Activated effector memory CD4-positive, alpha-beta T cell treated with Interleukin-2 at 50 U/mL for 16 hours (primary cell): Measurements from ENCODE around the gene UGT1A3.

Experiments used
- DNase-seq: peaks from one replicate; pipeline ENCODE4 v3.0.0-alpha.2; 2020

The UGT1A3 gene

GRCh38 chr2:233798335-233799086 is 69.7 kb downstream of the UGT1A3 start:
- no peak for DNase-seq

- no peak for DNase-seq
Measured at GRCh38 chr2:233799087-233799665, 70.3 kb downstream of the UGT1A3 start.

GRCh38 chr2:233799716-233800115 is 70.9 kb downstream of the UGT1A3 start:
- no peak for DNase-seq

- no peak for DNase-seq
Measured at GRCh38 chr2:233800208-233800607, 71.4 kb downstream of the UGT1A3 start.

GRCh38 chr2:233801357-233802131 is 72.7 kb downstream of the UGT1A3 start:
- no peak for DNase-seq

GRCh38 chr2:233802132-233802815 is 73.4 kb downstream of the UGT1A3 start:
- no peak for DNase-seq

GRCh38 chr2:233803292-233803911 is 74.6 kb downstream of the UGT1A3 start:
- DNase-seq, result no peak

- no peak for DNase-seq
Measured at GRCh38 chr2:233803994-233804393, 75.2 kb downstream of the UGT1A3 start.

GRCh38 chr2:233807215-233807865 is 78.5 kb downstream of the UGT1A3 start:
- DNase-seq, result no peak

- no peak for DNase-seq
Measured at GRCh38 chr2:233807966-233808935, 79.4 kb downstream of the UGT1A3 start.

GRCh38 chr2:233810385-233810784 is 81.5 kb downstream of the UGT1A3 start:
- no peak for DNase-seq

GRCh38 chr2:233811087-233811486 is 82.2 kb downstream of the UGT1A3 start:
- no peak for DNase-seq

GRCh38 chr2:233811732-233812131 is 82.9 kb downstream of the UGT1A3 start:
- no peak for DNase-seq

GRCh38 chr2:233813236-233814055 is 84.6 kb downstream of the UGT1A3 start:
- no peak for DNase-seq

- no peak for DNase-seq
Measured at GRCh38 chr2:233814056-233814835, 85.4 kb downstream of the UGT1A3 start.

- no peak for DNase-seq
Measured at GRCh38 chr2:233815861-233816260, 87.0 kb downstream of the UGT1A3 start.

GRCh38 chr2:233816334-233816733 is 87.5 kb downstream of the UGT1A3 start:
- no peak for DNase-seq

- no peak for DNase-seq
Measured at GRCh38 chr2:233816771-233817170, 87.9 kb downstream of the UGT1A3 start.

- no peak for DNase-seq
Measured at GRCh38 chr2:233817361-233817911, 88.6 kb downstream of the UGT1A3 start.
